Hematopoietic multipotent progenitor cell (in vitro differentiated cells): Measurements from ENCODE around the gene PMF1. TPM values are rescaled to one million over a fixed set of nuclear protein-coding genes. Genes with fewer than 3 reads are reported as not detected.

ENCODE experiments used
- DNase-seq, 3 donors: peaks; one replicate each; pipeline ENCODE4 v3.0.0-alpha.2; 2011 to 2015; ENCODE audit warnings: low read depth in 2 of 3, low spot score in 2 of 3
- total RNA-seq: library from RNA; depleted of rRNA; stranded (reverse); fragments of >200 nt; gene quantifications from one replicate; pipeline ENCODE4 v1.2.3, GENCODE V29; 2012

The PMF1 gene
- total RNA-seq, 1 donor, result 103 TPM

- DNase-seq, result no peak
These were observed 20.8 kb downstream of the PMF1 start for GRCh38 chr1:156233426-156234127.

DNA sequence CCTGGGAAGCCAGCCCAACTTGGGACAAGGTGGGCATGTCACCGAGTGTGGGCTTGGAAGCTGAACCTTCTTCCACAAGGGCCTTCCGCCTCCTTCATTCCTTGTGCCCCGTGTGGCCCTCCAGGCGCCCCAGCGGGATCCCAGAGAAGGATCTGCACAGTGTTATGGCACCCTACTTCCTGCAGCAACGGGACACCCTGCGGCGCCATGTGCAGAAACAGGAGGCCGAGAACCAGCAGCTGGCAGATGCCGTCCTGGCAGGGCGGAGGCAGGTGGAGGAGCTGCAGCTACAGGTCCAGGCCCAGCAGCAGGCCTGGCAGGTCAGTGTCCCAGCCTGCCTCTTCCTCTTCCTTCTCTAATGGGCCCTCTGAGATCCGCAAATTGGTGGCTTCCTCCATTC is 23.4 kb downstream of the PMF1 start:
- no peak for DNase-seq

DNA sequence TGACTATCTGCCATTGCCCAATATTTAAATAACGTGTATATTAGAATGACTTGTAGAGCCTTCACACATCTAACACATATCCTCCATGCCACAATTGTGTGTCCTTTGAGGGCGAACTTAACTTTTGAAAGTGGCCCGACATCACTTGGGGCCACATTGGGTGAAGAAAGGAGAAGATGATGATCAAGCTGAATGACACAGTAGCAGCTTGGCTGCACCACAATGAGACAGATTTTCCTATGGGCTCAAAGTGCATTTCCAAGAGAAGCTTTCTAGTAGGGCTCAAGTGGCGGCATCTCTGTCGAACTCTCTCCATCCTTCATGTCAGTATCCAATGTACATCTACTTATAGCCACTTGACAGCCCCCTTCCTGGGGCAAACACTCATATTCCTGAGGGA is 25.4 kb downstream of the PMF1 start:
- DNase-seq, result no peak

- no peak for DNase-seq
These were observed 28.6 kb downstream of the PMF1 start for GRCh38 chr1:156241311-156241811.

- DNase-seq, result no peak
These were observed 29.1 kb downstream of the PMF1 start, which contains the start of gene BGLAP for GRCh38 chr1:156241926-156242325. Gene BGLAP, plus strand, starts transcription at chr1:156242184. Its CDS starts 48 bp downstream, at chr1:156242232.

DNA sequence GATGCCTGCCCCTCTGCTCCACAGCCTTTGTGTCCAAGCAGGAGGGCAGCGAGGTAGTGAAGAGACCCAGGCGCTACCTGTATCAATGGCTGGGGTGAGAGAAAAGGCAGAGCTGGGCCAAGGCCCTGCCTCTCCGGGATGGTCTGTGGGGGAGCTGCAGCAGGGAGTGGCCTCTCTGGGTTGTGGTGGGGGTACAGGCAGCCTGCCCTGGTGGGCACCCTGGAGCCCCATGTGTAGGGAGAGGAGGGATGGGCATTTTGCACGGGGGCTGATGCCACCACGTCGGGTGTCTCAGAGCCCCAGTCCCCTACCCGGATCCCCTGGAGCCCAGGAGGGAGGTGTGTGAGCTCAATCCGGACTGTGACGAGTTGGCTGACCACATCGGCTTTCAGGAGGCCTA is 29.9 kb downstream of the PMF1 start:
- no peak for DNase-seq

DNA sequence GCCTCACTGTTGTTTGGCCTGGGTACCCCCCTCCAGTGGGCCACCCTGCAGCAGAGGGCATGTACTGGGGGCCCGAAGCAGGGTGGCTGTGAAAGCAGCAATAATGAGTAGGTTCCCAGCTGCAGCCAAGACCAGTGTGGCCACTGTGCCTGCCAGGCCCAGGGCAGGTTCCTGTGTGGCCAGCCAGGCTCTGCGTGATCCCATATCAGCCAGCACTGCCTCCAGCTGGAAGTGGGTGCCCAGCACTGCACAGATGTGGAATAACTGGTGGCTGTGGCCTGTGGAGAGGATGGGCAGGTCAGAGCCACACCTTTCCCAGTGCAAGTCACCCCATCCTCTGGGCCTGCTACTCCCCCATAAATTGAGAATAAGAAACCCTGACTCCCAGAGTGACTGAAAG is 31.3 kb downstream of the PMF1 start:
- DNase-seq, result no peak

GRCh38 chr1:156244712-156245111 is 31.9 kb downstream of the PMF1 start:
- DNase-seq, result no peak

DNA sequence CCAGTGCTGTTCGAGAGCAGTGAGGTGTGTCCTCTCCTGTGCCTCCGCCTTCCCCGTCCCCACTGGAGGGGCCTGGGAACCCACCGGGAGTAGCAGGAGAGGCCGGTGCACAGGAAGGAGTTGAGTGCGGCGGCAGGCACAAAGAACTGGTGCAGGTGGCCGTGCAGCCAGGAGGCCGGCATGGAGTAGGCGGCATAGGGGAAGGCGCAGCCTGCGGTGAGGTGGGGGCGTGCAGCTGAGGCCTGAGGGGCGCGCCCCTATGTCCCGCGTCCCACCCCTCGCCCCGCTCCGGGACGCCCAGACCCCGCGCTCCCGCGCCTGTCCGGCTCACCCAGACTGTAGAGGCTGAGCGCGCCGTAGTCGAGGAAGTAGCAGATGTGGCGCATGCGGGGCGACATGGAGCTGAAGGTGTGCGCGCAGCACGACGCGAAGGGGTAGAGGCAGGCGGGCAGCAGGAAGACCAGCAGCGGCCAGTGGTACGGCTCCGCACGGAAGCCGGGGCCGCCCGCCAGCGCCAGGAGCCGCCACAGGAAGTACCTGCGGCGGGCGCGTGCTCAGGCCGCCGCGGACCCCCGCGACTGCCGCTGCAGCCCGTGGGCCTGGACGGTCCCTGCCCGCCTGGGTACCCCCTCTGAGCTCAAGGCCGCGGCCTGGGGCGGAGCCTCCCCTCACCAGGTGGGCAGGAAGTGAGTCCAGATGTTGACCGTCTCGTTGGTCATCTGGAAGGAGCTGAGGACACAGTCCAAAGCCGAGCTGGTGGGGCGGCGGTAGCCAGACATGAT is 32.8 kb downstream of the PMF1 start:
- DNase-seq, result peak in 1 of 3 donors; percentile 51

- no peak for DNase-seq
These were observed 33.5 kb downstream of the PMF1 start for GRCh38 chr1:156246241-156246780.

DNA sequence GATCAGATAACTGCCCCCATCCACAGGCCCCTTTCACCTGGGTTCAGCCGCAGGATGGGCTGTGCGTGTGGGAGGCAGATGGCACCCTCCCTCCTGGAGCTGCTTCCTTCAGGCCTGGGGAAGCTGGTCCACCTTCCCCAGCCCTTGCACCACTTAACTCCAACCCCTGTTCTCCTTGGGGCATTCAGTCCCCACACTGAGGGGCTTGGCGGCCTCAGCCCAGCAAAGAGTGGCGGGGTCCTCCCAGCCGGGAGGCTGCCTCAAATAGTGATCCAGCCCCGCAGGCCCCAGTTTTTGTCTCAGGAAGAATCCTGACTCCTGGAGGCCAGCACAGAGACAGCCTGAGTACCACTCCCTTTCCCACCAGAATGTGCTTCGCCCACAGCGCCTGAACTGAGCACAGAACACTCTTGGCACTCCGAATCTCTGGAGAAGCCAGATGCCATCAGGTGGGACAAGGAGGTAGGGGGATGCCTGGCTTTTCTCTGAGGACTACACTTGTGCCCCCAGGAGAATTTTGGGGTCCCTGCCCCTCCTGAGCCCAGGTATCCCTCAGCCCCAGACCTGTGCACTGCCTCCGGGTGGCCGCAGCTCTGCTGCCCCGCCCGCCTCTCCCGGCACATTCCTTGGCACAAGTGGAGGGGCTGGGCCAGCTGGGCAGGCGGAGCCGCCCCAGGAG is 34.1 kb downstream of the PMF1 start:
- no peak for DNase-seq

- DNase-seq, result no peak
These were observed 34.9 kb downstream of the PMF1 start, which contains the start of gene PAQR6 for GRCh38 chr1:156247460-156248322. Gene PAQR6, minus strand, starts transcription at chr1:156248056. Its CDS starts 1,325 bp downstream, at chr1:156246731.

GRCh38 chr1:156248323-156248683 is 35.5 kb downstream of the PMF1 start:
- no peak for DNase-seq

DNA sequence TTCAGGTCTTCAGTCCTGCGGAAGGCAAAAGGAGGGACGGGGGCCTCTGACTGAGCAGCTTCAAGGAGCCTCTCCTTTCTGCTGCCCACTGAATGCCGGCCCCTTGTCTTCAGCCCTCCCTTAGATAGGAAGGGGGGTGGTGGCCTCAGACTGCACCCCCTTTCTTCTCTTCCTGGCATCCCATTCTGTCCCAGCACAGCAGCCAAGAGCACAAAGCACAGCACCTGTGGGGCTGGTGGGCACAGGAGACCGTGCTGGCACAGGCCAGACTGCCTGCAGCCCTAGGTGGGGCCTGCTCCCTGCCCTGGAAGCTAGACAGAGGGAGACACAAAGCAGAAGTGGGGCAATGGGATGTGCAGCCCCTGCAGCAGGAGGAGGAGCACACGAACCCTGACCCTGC is 36.8 kb downstream of the PMF1 start:
- no peak for DNase-seq

GRCh38 chr1:156251527-156251926 is 38.7 kb downstream of the PMF1 start:
- DNase-seq, result peak in 2 of 3 donors; percentile 39 to 75

- no peak for DNase-seq
These were observed 40.8 kb downstream of the PMF1 start for GRCh38 chr1:156253634-156254033.

GRCh38 chr1:156257711-156258110 is 44.9 kb downstream of the PMF1 start:
- DNase-seq, result no peak

DNA sequence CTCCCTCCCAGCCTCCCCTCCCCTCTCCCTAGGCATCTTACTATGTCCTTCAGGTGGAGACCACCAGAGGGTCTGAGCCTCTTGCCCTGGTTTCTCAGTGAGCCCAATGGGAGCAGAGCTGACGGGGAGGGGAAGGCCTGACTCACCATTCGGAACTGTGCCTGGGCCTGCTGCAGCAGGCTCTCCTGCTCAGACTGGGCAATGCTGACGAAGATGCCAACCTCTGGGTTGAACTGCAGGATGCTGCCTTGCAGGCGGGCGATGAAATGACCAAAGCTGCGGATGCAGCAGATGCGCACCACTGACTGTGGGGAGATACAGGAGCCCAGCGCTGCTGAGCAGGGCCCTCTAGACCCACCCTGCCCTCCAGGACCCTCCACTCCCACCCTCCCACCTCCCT is 46.1 kb downstream of the PMF1 start:
- no peak for DNase-seq

- DNase-seq, result peak in 1 of 3 donors; percentile 47
These were observed 47.0 kb downstream of the PMF1 start for GRCh38 chr1:156259805-156260204.

- DNase-seq, result no peak
These were observed 48.1 kb downstream of the PMF1 start for GRCh38 chr1:156260896-156261295.
